HG03354 (cell line): Measurements from ENCODE around the gene HCK.

Source experiments
- ATAC-seq: cut with Tn5 transposase; IDR thresholded peaks from one replicate; pipeline ENCODE4 v1.9.1; 2021; ENCODE audit warnings: mild to moderate bottlenecking; ENCODE audit not compliant: unreplicated experiment, poor library complexity, severe bottlenecking

Gene HCK

GRCh38 chr20:32149566-32150170 is 97.6 kb downstream of the HCK start:
- no peak for ATAC-seq

GRCh38 chr20:32150291-32150848 is 98.3 kb downstream of the HCK start:
- no peak for ATAC-seq
